GM23338 (cell line): ENCODE data around the gene ZFYVE28. TPM values are rescaled to one million over a fixed set of nuclear protein-coding genes. Genes with fewer than 3 reads are reported as not detected.

ENCODE experiments used
- ATAC-seq: fragments of 200-7000 bp; cut with Tn5 transposase; 3 replicates; pipeline ENCODE4 v1.9.1; 2020
- DNase-seq: peaks from one replicate; pipeline ENCODE4 v3.0.0-alpha.2; 2015; ENCODE audit warnings: low spot score
- H2AFZ ChIP-seq: fragments of 200-600 bp; sonication (generic); 2 replicates; pipeline ENCODE4 v1.8.0; 2016; ENCODE audit warnings: antibody characterized with exemption, mild to moderate bottlenecking, moderate library complexity
- H3F3A ChIP-seq: fragments of 200-600 bp; sonication (generic); replicated peaks from 2 replicates; pipeline ENCODE4 v1.8.0; 2017; ENCODE audit warnings: antibody characterized with exemption, mixed run types, low read depth
- H3K27ac ChIP-seq: fragments of 200-600 bp; sonication (generic); 2 replicates; pipeline ENCODE4 v1.6.1; 2016; ENCODE audit warnings: low read depth
- H3K27me3 ChIP-seq: fragments of 200-600 bp; sonication (generic); 2 replicates; pipeline ENCODE4 v1.8.0; 2016; ENCODE audit warnings: mild to moderate bottlenecking, mixed run types, moderate library complexity; ENCODE audit not compliant: insufficient read depth
- H3K36me3 ChIP-seq: fragments of 200-600 bp; sonication (generic); 2 replicates; pipeline ENCODE4 v1.8.0; 2016; ENCODE audit warnings: mild to moderate bottlenecking; ENCODE audit not compliant: insufficient read depth
- H3K4me1 ChIP-seq: fragments of 200-600 bp; sonication (generic); 2 replicates; pipeline ENCODE4 v1.8.0; 2016; ENCODE audit warnings: mild to moderate bottlenecking, moderate library complexity; ENCODE audit not compliant: insufficient read depth
- H3K4me2 ChIP-seq: fragments of 200-600 bp; sonication (generic); 2 replicates; pipeline ENCODE4 v1.7.1; 2017; ENCODE audit warnings: mixed run types
- H3K4me3 ChIP-seq: fragments of 200-600 bp; sonication (generic); 2 replicates; pipeline ENCODE4 v1.6.1; 2016; ENCODE audit warnings: mixed run types
- H3K79me2 ChIP-seq: fragments of 200-600 bp; sonication (generic); replicated peaks from 2 replicates; pipeline ENCODE4 v1.8.0; 2017; ENCODE audit warnings: mild to moderate bottlenecking; ENCODE audit not compliant: insufficient read depth
- H3K9me2 ChIP-seq: fragments of 200-600 bp; sonication (generic); 2 replicates; pipeline ENCODE4 v1.8.0; 2017; ENCODE audit not compliant: insufficient read depth
- H4K20me1 ChIP-seq: fragments of 200-600 bp; sonication (generic); replicated peaks from 2 replicates; pipeline ENCODE4 v1.8.0; 2017; ENCODE audit warnings: mild to moderate bottlenecking; ENCODE audit not compliant: insufficient read depth
- H3K27ac Mint-ChIP-seq: 2 replicates; pipeline ENCODE4 v1.8.0; 2020; ENCODE audit warnings: inconsistent platforms, mild to moderate bottlenecking, moderate library complexity, mixed read lengths
- H3K27me3 Mint-ChIP-seq: 3 replicates; pipeline ENCODE4 v1.8.0; 2022; ENCODE audit warnings: low read depth, mild to moderate bottlenecking, moderate library complexity, mixed read lengths, inconsistent platforms; ENCODE audit not compliant: insufficient read depth, poor library complexity
- H3K36me3 Mint-ChIP-seq: 3 replicates; pipeline ENCODE4 v1.8.0; 2021; ENCODE audit warnings: low read depth, mild to moderate bottlenecking, inconsistent platforms, moderate library complexity, mixed read lengths
- H3K4me1 Mint-ChIP-seq: 3 replicates; pipeline ENCODE4 v1.8.0; 2020; ENCODE audit warnings: mild to moderate bottlenecking, inconsistent platforms, mixed read lengths
- H3K4me3 Mint-ChIP-seq: 3 replicates; pipeline ENCODE4 v1.8.0; 2021; ENCODE audit warnings: moderate library complexity, mild to moderate bottlenecking, inconsistent platforms, mixed read lengths
- H3K9me3 Mint-ChIP-seq: 3 replicates; pipeline ENCODE4 v1.8.0; 2020; ENCODE audit warnings: moderate library complexity, mild to moderate bottlenecking, inconsistent platforms, mixed read lengths
- CTCF ChIP-seq, 2 experiments: fragments of 200-600 bp in 1 of 2; sonication (generic) in 1 of 2; conservative IDR thresholded peaks; 2 replicates each; pipeline versions ENCODE4 v1.5.1 to v1.6.1; 2016 to 2017; ENCODE audit warnings: antibody characterized with exemption in 2 of 2, low read depth in 2 of 2, mild to moderate bottlenecking in 2 of 2, moderate library complexity in 1 of 2
- ZNF462 ChIP-seq: fragments of 250-450 bp; sonication (Bioruptor Pico); IDR thresholded peaks from 2 replicates; pipeline ENCODE4 v1.5.0; 2020; ENCODE audit warnings: mild to moderate bottlenecking, moderate library complexity
- polyA plus RNA-seq: library from polyadenylated mRNA; unstranded; fragments of >200 nt; fragmentation: Nextera tagmentation; extraction: Ambion mirVana; gene quantifications from 2 replicates; pipeline ENCODE4 v1.2.1, GENCODE V29; 2016
- total RNA-seq: library from RNA; depleted of rRNA; stranded (reverse); fragments of >200 nt; shearing (Covaris generic); gene quantifications from 2 replicates; pipeline ENCODE4 v1.2.3, GENCODE V29; 2014

ZFYVE28 gene
- total and polyA plus RNA-seq, 2 experiments from 2014 or later, result 2.6 to 4.6 TPM

GRCh38 chr4:2401610-2401983 is 16.8 kb downstream of the ZFYVE28 start:
- no peaks in the 10 kb centered on the region for H3K9me2 ChIP-seq
- H3K79me2 ChIP-seq, result no peaks in the 10 kb centered on the region
- H3K4me1 ChIP-seq, result peaks cover 17% of the 10 kb centered on the region
- Mint-ChIP-seq H3K9me3 (no peaks in the 10 kb centered on the region), H3K4me1 (peaks cover 23% of the 10 kb centered on the region), H3K27me3 (peaks cover 18% of the 10 kb centered on the region), H3K4me3 (peak overlapping the region; percentile 61), H3K27ac (no peak overlapping the region), H3K36me3 (no peaks in the 10 kb centered on the region)
- H2AFZ ChIP-seq, result peak overlapping the region; percentile 63
- TF ChIP-seq CTCF (conservative IDR thresholded peaks at IDR 0.05; ENCODE audit: low read depth in 2 of 2), result no peak
- TF ChIP-seq ZNF462 (CRISPR knock-in tag), result no peak
- no peak for ATAC-seq
- H3K27ac ChIP-seq, result no peak overlapping the region
- H3F3A ChIP-seq, result no peaks in the 10 kb centered on the region
- no peaks in the 10 kb centered on the region; the same call in 1 of the 2 replicates for H4K20me1 ChIP-seq
- no peak for DNase-seq
- no peaks in the 10 kb centered on the region for H3K36me3 ChIP-seq
- H3K27me3 ChIP-seq, result no peaks in the 10 kb centered on the region
- peak overlapping the region; percentile 46 for H3K4me3 ChIP-seq
- peak overlapping the region; percentile 78 for H3K4me2 ChIP-seq
